Choroid plexus epithelial cell (primary cell): Measurements from ENCODE around the gene BET1L.
"Not testable (repeated sequence)": the region's sequence is repeated elsewhere in the genome, so short reads cannot be mapped to it uniquely, and the experiment has no call there.

Source experiments
- DNase-seq: peaks from one replicate; pipeline ENCODE4 v3.0.0-alpha.2; 2010; ENCODE audit warnings: low read depth
- H3K4me3 ChIP-seq: 2 replicates; pipeline ENCODE4 v1.5.1; 2011; ENCODE audit warnings: low read depth, mild to moderate bottlenecking, control low read depth, low read length, moderate library complexity
- TF ChIP-seq, protein P1 (sequence below): conservative IDR thresholded peaks from 2 replicates; pipeline ENCODE4 v1.5.1; 2011; ENCODE audit warnings: low read depth, mild to moderate bottlenecking, control low read depth, inconsistent platforms, low read length, moderate library complexity

Gene BET1L

DNA sequence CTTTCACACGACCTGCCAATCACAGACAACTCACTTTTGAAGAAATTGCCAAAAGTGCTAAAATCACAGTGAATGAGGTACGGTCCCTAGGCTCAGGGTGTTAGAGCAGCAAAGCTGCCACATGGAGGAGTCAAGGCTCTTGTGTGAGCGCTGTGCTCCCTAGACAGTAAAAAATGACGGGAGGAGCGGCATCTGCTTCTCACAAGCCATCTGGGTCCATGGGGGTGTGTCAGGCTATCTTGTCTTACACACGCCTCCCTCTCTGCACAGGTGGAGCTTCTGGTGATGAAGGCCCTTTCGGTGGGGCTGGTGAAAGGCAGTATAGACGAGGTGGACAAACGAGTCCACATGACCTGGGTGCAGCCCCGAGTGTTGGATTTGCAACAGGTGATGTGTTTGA is 44.4 kb upstream of the BET1L start:
- DNase-seq = peak; percentile 12
- TF ChIP-seq, protein P1, sequence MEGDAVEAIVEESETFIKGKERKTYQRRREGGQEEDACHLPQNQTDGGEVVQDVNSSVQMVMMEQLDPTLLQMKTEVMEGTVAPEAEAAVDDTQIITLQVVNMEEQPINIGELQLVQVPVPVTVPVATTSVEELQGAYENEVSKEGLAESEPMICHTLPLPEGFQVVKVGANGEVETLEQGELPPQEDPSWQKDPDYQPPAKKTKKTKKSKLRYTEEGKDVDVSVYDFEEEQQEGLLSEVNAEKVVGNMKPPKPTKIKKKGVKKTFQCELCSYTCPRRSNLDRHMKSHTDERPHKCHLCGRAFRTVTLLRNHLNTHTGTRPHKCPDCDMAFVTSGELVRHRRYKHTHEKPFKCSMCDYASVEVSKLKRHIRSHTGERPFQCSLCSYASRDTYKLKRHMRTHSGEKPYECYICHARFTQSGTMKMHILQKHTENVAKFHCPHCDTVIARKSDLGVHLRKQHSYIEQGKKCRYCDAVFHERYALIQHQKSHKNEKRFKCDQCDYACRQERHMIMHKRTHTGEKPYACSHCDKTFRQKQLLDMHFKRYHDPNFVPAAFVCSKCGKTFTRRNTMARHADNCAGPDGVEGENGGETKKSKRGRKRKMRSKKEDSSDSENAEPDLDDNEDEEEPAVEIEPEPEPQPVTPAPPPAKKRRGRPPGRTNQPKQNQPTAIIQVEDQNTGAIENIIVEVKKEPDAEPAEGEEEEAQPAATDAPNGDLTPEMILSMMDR = peak; percentile 23

DNA sequence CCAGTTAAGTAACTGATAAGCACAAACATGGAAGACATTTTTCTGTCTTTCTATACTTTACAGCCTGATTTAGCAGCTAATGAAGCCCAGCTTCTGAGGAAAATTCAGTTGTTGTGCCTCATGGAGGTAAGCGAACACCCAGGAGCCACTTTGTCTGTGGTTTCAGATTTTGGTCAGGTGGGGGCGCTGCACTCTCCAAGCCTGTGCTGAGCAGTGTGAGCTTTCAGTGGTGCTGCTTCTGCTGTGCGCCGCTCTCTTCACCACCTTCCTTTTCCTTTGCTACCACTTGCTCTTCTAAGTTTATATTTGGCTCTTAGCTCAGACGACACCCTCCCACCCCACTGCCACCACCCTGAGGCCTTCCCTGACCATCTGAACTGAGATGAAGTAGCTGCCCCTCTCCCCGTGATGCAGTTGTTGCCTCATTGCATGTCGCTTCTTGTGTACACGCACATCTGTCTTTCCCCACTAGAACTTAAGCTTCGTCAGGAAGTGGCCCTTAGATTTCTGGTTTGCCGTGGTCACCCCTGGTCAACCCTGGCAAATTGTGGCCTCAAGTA is 43.6 kb upstream of the BET1L start:
- TF ChIP-seq, protein P1 = peak; percentile 83

More for the DNA sequence above, 44.4 kb upstream of the BET1L start:
- no peak overlapping the region for H3K4me3 ChIP-seq

DNA sequence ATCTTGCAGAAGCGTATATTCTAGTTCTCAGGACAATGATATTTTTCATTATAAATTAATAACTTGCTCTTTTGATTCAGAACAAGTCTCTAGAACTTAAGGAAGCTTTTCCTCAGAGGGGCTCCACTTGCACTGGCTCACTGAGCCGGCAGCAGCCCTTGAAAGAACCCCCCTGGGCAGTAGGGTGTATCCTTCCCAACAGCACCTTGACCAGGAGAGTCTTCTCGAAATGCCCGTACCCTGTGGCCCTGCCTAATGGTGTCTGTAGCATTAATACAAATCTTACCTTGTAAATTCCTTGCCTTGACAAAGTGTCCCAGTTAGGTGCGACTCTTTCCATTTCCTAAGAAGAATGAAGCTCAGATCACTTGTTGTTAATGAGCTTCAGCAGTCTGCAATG is 43.1 kb upstream of the BET1L start:
- TF ChIP-seq, protein P1 = no peak
- H3K4me3 ChIP-seq = no peak overlapping the region
- DNase-seq = no peak

More for the DNA sequence above, 43.6 kb upstream of the BET1L start:
- no peak overlapping the region for H3K4me3 ChIP-seq
- peak; percentile 78 for DNase-seq

DNA sequence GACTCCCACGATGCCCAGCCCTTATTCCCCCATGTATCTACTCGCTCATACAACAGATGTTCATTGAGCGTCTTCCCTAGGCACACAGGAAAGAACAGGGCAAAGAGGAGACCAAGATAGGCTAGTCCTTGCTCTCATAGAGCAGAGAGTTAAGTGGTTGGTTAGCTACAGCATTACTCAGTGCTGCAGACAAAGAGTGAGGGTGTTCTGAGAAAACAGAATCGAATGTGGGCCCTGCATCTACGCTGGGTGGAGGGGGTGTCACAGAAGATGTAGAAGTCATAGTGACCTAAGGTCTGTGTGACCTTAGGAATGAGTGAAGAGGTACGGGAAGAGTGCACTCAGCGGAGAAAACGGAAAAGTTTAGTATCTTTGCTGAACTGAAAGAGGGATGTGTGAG is 41.9 kb upstream of the BET1L start:
- H3K4me3 ChIP-seq = no peak overlapping the region
- TF ChIP-seq, protein P1 = no peak
- no peak for DNase-seq

DNA sequence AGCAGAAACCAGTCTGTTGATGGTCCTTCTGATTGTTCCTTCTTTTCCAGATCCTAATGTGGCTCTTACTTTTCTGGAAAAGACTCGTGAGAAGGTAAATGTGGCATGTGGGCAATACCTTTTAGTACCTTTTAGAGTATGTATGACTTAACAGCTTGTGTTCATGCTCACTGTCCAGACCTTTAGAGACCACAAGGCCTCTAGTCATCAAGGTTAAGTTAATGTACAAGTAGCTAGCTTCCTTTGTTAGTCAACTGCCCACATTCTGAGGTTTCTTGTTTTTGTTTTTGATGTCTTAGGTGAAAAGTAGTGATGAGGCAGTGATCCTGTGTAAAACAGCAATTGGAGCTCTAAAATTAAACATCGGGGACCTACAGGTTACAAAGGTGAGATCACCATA is 37.2 kb upstream of the BET1L start:
- H3K4me3 ChIP-seq = no peak overlapping the region
- TF ChIP-seq, protein P1 = no peak
- DNase-seq = no peak

DNA sequence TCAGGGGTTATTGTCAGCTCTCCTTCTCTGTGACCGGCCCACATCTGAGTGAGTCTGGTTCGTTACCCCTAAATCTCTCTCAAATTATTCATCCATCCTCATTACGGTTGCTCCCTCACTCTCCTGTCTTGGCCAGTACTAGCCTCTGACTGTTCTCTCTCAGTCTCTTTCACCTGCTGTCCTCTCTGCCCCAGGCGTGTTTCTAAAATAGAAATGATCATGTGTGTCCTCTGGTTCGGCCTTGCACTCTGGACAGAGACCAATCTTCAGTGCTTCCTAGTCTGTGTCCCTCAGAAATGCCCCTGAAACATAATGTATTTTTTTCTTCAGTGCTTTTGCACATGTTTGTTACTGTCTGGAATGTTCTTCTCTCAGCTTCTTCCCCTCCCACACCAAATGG is 34.4 kb upstream of the BET1L start:
- no peak for DNase-seq
- TF ChIP-seq, protein P1 = no peak
- H3K4me3 ChIP-seq = no peak overlapping the region

DNA sequence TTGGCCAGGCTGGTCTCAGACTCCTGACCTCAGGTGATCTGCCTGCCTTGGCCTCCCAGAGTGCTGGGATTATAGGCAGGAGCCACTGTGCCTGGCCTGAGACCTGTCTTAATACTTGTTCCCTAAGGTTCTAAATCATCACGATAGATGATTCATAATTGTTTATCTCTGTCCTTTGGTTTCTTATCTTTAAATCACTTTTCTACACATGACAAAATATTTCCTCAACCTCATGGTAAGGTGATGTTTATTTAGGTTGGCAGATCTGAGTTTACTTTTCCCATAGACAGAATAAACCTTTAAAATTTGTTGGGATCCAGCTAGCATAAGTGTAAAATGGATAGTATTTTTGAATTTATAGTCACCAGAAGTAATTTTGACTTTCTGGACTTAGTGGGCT is 33.1 kb upstream of the BET1L start:
- no peak for DNase-seq
- TF ChIP-seq, protein P1 = no peak
- H3K4me3 ChIP-seq = no peak overlapping the region

DNA sequence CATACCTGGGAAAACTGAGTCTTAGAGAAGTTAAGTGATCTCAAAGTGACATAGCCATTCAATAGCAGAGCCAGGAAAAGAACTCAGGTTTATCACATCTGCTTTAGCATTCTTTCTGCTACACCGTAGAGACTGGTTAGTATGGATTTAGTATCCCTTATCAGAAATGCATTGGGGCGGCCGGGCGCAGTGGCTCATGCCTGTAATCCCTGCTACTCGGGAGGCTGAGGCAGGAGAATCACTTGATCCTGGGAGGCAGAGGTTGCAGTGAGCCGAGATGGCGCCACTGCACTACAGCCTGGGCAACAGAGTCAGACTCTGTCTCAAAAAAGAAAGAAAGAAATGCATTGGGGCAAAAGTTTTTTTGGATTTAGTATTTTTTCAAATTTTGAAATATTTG is 31.1 kb upstream of the BET1L start:
- not testable (repeated sequence) for DNase-seq, H3K4me3 ChIP-seq
